ENCODE results near the gene TMC7.

- TF ChIP-seq, protein P1, sequence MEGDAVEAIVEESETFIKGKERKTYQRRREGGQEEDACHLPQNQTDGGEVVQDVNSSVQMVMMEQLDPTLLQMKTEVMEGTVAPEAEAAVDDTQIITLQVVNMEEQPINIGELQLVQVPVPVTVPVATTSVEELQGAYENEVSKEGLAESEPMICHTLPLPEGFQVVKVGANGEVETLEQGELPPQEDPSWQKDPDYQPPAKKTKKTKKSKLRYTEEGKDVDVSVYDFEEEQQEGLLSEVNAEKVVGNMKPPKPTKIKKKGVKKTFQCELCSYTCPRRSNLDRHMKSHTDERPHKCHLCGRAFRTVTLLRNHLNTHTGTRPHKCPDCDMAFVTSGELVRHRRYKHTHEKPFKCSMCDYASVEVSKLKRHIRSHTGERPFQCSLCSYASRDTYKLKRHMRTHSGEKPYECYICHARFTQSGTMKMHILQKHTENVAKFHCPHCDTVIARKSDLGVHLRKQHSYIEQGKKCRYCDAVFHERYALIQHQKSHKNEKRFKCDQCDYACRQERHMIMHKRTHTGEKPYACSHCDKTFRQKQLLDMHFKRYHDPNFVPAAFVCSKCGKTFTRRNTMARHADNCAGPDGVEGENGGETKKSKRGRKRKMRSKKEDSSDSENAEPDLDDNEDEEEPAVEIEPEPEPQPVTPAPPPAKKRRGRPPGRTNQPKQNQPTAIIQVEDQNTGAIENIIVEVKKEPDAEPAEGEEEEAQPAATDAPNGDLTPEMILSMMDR (IDR thresholded peaks at IDR 0.05; ENCODE audit: low read depth, low read length, missing input control), result no peak
- TF ChIP-seq RAD21 (IDR thresholded peaks at IDR 0.05) (no peak), HNF4G (IDR thresholded peaks at IDR 0.05) (no peak), GABPA (IDR thresholded peaks at IDR 0.05 in 1 of 2, conservative IDR thresholded peaks at IDR 0.05 in 1 of 2) (no peak), FOXA2 (IDR thresholded peaks at IDR 0.05) (no peak)
- TF ChIP-seq, protein P2, sequence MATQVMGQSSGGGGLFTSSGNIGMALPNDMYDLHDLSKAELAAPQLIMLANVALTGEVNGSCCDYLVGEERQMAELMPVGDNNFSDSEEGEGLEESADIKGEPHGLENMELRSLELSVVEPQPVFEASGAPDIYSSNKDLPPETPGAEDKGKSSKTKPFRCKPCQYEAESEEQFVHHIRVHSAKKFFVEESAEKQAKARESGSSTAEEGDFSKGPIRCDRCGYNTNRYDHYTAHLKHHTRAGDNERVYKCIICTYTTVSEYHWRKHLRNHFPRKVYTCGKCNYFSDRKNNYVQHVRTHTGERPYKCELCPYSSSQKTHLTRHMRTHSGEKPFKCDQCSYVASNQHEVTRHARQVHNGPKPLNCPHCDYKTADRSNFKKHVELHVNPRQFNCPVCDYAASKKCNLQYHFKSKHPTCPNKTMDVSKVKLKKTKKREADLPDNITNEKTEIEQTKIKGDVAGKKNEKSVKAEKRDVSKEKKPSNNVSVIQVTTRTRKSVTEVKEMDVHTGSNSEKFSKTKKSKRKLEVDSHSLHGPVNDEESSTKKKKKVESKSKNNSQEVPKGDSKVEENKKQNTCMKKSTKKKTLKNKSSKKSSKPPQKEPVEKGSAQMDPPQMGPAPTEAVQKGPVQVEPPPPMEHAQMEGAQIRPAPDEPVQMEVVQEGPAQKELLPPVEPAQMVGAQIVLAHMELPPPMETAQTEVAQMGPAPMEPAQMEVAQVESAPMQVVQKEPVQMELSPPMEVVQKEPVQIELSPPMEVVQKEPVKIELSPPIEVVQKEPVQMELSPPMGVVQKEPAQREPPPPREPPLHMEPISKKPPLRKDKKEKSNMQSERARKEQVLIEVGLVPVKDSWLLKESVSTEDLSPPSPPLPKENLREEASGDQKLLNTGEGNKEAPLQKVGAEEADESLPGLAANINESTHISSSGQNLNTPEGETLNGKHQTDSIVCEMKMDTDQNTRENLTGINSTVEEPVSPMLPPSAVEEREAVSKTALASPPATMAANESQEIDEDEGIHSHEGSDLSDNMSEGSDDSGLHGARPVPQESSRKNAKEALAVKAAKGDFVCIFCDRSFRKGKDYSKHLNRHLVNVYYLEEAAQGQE (IDR thresholded peaks at IDR 0.05), result no peak
- TF ChIP-seq, protein P3, sequence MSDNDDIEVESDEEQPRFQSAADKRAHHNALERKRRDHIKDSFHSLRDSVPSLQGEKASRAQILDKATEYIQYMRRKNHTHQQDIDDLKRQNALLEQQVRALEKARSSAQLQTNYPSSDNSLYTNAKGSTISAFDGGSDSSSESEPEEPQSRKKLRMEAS (IDR thresholded peaks at IDR 0.05), result no peak
Measured at GRCh38 chr16:18941471-18941870, 42.3 kb upstream of the TMC7 start.

All from liver (tissue), 3 donors.